Testis (tissue), 2 donors: ENCODE results near the gene MAP3K12.

ENCODE experiments used
- CTCF ChIP-seq, 3 experiments: fragments of 450-650 bp in 2 of 3; fragments of 200-600 bp in 1 of 3; sonication (generic) in 1 of 3; IDR thresholded peaks; one replicate each; pipeline ENCODE4 v1.5.1; 2016 to 2019; ENCODE audit warnings: antibody characterized with exemption in 3 of 3, mild to moderate bottlenecking in 2 of 3, moderate library complexity in 1 of 3
- POLR2A ChIP-seq: fragments of 450-650 bp; IDR thresholded peaks from one replicate; pipeline ENCODE4 v1.6.1; 2017; ENCODE audit warnings: antibody characterized with exemption, mild to moderate bottlenecking, moderate library complexity

- no peak for TF ChIP-seq CTCF (IDR thresholded peaks at IDR 0.05)
- no peak for TF ChIP-seq POLR2A
Measured at GRCh38 chr12:53466640-53467039, 32.6 kb downstream of the MAP3K12 start.
